NOMO-1 treated with DMSO at 0.1 percent for 48 hours (cell line): Measurements from ENCODE around the gene ASPA.

ENCODE experiments used
- DNase-seq: peaks from one replicate; lab custom pipeline; 2025; ENCODE audit not compliant: unreplicated experiment; lab: John Stamatoyannopoulos, UW

ASPA gene

DNA sequence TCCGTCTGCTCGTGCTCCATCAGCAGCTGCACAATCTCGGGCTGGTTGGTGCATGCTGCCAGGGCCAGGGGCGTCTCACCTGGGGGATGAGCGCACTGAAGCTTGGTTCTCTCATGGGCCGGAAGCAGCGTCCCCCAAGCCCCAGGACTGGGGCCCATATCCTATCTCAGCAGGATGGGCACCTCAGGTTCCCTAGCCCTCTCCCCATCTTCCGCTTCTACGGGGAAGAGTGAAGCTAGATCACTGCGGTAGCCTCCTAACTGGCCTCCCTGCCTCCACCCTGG, 57.0 kb downstream of the ASPA start:
- DNase-seq, result no peak

DNA sequence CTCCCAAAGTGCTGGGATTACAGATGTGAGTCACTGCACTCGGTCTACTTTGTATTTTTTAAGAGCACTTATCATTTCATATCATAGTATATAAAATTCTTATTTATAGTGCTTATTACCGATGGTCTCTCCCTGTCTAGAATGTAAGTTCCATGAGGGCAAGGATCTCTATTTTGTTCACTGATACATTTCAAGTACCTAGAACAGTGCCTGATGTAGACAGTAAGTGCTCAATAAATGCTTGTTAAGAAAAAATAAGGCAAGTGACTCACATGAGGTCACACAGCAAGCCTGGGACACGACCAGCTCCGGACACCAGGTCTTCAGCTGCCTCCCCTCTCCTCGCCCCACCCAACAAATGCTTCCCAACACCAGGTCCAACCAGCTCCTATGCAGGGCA, 58.0 kb downstream of the ASPA start:
- no peak for DNase-seq

DNA sequence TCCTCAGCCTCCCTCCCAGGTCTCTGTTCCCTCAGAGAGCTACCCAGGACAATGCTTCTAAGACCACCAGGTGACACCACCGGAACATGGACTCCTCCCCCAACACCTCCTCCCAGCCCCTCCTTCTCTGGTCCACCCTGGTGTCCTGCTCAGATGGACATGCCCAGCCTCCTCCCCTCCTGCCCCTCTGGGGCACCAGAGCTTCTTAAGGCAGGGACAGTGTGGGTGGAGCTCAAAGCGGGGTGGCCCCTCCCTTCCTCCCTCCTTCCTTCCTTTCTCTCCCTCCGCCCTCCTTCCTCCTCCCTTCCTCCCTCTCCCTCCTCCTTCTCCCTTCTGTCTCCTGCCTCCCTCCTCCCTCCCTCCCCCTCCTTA, 59.1 kb downstream of the ASPA start:
- DNase-seq, result no peak

DNA sequence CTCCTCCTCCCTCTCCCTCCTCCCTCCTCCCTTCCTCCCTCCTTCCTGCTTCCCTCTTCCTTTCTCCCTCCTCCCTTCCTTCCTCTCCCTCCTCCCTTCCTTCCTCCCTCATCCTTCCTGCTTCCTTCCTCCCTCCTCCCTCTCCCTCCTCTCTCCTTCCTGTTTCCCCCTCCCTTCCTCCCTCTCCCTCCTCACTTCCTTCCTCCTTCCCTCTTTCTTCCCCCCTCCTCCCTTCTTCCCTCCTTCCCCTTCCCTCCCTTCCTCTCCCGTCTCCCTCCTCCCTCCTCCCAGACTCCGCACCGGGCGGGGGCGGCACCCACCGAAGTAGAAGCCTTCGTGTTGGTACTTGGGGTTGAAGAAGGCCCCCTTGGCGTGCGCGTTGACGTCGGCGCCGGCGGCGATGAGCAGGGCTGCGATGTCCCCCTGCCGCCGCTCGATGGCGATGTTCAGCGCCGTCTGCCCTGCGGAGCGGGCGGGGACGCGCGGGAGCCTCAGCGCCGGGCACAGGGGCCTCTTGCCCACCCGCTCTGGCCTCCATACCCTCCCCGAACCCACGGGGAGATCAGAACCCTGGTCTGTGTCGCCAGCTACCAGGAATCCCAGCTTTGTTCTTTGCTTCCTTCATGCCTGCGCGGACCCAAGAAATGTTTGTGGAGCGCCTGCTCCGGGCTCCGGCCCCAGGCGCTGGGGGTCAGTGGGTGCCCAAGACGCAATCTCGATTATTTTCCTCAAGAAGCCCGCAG, 59.6 kb downstream of the ASPA start:
- DNase-seq, result peak; percentile 35

- DNase-seq, result no peak
Measured at GRCh38 chr17:3536716-3537115, 60.9 kb downstream of the ASPA start.

DNA sequence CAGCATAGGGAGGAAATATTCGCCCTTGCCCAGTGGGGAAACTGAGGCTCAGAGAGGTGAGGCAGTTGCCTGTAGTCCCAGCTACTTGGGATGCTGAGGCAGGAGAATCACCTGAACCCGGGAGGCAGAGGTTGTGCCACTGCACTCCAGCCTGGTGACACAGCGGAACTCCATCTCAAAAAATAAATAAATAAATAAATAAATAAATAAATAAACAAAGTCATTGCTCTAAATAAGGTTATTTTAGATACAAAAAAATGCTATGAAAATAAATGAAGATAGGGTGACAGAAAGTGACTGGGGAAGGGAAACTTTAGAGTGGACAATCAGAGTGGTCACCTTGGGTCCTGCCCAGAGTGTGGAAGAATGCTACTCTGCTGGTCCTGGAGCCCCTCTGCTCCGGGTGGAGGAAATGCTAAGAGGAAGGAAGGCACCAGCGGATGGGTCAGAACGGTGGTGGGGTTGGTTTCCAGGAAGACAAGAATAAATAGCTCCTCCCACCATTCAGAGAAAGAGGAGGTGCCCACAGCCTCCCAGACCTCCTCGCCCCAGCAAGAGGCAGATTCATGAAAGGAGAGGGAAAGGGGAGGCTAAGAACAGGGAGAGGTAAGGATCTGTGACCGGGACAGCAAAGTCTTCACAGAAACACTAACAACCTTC, 64.2 kb downstream of the ASPA start:
- no peak for DNase-seq

DNA sequence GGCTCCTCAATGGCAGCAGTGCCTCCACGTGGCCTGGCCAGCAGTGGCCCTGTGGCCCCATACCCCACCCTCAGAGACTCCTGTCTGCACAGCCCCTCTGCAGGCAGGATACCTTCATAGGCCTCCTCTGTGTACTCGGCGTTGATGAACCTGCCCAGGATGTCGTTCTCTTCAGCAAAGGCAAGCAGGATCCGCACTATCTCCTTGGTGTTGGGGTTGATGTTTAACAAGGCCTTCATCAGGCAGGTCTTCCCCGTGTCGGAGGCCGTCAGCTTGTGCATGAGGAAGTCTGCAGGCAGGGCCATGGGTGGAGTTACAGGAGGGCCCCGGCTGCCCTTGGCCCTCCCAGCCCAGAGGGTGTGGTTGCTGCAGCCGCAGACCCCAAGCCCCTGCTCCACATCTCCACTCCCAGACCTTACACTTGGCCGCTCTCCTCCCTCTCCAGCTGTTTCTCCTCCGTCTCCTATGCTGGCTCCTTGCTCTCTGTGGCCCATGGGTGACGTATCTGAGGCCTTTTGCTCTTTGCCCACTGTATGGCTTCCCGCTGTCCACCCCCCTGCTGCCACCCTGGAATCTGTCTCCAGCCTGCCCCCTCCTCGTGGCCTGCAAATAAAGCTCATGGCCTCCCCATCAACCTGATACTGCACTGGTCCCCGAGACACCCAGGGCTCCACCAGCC, 66.8 kb downstream of the ASPA start:
- DNase-seq, result no peak

- DNase-seq, result no peak
Measured at GRCh38 chr17:3543453-3543852, 67.7 kb downstream of the ASPA start.

DNA sequence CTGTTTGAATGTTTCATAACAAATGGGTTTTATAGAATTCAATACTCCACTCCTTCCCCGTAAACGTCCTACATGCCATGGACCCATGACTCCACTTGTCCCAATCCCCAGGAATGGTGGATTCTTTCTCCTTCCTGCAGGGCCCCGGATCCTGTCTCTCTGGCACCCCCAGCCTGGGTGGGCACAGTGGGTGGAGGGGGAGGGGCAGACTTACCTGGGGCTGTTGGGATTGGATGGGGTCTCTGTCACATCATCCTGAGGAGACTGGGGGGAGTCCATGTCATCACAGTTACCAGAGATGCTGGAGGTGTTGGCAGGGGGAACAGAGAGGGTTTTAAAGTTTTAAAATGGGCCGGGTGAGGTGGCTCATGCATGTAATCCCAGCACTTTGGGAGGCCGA, 68.6 kb downstream of the ASPA start:
- DNase-seq, result no peak

DNA sequence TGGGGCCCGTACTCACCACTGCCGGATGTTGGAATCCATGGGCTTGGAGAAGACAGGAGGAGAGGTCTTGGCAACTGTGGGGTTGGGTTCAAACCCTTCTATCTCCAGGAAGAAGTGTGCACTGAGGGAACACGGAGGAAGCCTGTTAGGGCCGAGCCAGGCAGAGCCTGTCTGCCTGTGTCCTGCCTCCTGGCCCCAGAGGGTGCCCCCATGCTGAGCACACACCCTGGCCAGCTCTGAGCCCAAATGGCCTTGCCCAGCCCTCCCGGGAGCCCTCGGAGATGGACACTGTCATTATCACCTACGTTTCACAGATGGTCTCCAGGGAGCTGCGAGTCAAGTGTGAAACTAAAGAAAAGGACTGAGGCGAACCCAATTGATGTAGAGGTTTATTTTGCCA, 69.4 kb downstream of the ASPA start:
- DNase-seq, result no peak

GRCh38 chr17:3546521-3546920, 70.7 kb downstream of the ASPA start:
- DNase-seq, result no peak

DNA sequence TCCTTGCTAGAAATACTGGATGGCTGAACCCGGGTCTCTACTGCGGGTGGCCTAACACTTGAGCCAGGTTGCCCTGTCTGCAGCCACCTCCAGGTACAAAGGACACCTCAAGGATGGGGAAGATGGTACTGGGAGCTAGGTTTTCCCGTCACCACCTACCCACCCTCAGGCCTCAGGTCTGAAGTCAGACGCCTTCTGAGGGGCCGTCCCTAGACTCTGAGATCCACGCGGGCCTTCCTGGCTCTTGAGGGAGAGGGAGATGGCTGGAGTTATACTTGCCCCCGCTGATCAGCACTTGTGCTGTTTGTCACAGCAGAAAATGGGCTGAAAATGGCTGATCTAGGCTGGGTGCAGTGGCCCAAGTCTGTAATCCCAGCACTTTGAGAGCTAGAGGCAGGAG, 71.2 kb downstream of the ASPA start:
- DNase-seq, result no peak

- DNase-seq, result no peak
Measured at GRCh38 chr17:3547628-3548027, 71.8 kb downstream of the ASPA start.

DNA sequence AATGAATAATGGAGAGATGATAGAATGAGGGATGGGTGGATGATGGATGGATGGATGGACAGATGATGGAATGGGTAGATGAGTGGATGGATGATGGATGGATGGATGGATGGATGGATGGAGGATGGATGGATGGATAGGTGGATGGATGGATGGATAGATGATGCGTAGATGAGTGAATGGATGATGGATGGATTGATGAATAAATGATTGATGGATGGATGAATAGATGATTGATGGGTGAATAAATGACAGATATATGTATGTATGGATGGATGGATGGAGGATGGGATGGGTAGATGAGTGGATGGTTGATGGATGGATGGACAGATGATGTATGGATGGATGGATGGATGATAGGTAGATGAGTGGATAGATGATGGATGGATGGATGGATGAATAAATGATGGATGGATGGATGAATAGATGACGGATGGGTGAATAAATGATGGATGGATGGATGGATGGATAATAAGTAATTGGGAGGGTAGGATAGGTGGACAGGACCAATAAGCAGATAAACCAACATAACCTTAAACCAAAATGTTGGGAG, 73.9 kb downstream of the ASPA start:
- no peak for DNase-seq

GRCh38 chr17:3551189-3551588, 75.4 kb downstream of the ASPA start:
- no peak for DNase-seq

GRCh38 chr17:3552916-3553315, 77.1 kb downstream of the ASPA start:
- DNase-seq, result no peak
